HTR-8/SVneo (cell line): ENCODE measurements around the gene F7.

Experiments used
- DNase-seq: peaks from one replicate; pipeline ENCODE4 v3.0.0; 2011; ENCODE audit warnings: low spot score, mixed read lengths; ENCODE audit not compliant: insufficient read length
- FAIRE-seq: peaks from 2 replicates; lab custom pipeline; 2011; peaks lifted over from hg19 to GRCh38; lab: Jason Lieb, UNC

Gene F7

DNA sequence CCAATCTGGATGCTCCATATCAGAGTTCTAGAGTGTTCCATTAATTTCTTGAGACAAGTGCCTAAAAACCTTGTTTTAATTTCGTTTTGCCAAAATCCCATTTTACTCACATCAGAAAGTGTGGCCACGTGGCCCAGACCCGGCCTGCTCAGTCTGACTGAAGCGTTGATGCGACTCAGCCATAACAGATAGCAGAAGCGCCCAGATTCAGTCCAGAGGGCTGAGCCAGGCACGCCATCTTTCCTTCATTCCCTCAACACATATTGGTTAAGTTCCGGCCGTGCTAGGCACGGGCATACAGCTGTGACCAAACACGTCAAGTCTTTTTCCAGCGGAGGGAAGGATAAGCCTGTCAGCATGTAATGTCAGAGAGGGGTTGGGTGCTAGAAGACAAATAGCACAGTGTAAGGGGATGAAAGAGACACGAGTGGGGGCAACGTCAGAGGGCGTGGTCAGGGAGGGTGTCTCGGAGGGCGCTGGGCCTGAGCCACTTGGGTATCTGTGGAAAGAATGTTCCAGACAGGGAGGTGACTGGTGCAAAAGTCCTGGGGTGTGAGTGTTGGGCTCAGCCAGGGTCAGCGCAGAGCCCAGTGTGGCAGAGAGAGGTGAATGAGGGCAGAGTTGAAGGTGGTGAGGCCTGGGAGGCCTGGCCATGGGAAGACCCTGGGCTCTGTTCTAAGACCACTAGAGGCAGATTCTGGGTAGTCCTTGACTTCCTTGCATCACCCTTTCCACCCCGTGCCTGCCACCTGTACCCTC lies 20.1 kb downstream of the F7 start:
- DNase-seq (no peak), FAIRE-seq (no peak)

DNA sequence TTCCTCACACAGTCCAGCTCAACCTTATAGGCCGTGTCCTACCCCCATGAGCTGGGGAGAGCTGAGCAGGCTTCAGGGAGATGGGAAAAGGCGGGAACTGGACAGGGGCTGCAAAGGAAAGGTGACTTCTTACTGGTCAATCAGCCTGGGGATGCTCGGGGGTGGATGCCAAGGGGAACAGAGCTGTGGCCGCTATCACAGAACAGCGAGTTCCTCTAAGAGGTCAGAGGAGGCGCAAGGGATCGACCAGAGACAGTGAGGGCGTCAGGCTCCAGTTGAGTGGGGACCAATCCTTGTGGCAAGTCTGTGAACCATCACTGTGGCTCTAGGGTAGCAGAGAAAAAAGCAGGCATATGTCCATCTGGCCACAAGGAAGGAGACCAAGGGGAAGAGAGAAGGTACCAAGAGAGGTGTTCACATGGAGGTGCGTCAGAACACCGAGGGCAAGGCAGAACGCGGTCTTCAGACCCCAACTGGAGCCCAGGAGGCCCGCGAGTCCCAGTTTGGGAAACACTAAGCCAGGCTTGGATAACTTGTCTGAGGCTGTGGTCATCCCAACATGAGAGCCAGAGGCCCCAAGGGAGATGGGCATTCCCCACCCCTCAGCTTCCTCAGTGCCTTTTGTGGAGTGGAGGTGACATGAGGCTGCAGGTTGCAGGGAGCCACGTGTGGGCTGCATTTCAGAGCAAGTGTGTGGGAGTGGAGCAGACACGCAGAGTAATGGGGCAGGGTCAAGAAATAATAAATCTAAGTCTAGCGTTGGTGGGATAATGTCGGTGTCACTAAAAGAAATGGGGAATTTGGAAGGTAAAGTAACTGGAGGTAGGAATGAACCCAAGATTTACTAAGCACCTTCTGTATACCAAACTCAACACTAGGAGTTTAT lies 20.9 kb downstream of the F7 start:
- DNase-seq (no peak), FAIRE-seq (no peak)

DNA sequence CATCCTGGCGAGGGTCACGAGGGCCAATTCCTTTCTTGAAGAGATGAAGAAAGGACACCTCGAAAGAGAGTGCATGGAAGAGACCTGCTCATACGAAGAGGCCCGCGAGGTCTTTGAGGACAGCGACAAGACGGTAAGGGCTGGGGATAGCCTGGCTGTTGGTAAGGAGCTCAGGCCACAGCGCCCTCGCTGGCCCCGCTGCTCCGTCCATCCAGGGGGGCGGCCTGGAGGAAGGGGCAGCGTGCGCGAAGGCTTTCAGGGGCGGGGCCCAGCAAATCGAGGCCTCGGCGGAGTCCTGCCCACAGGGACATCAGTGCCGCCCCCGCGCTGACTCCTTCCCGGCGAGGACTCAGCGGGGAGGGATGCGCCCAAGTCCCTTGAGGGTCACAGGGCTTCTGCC lies 23.9 kb downstream of the F7 start:
- no peak for DNase-seq
- no peak for FAIRE-seq

DNA sequence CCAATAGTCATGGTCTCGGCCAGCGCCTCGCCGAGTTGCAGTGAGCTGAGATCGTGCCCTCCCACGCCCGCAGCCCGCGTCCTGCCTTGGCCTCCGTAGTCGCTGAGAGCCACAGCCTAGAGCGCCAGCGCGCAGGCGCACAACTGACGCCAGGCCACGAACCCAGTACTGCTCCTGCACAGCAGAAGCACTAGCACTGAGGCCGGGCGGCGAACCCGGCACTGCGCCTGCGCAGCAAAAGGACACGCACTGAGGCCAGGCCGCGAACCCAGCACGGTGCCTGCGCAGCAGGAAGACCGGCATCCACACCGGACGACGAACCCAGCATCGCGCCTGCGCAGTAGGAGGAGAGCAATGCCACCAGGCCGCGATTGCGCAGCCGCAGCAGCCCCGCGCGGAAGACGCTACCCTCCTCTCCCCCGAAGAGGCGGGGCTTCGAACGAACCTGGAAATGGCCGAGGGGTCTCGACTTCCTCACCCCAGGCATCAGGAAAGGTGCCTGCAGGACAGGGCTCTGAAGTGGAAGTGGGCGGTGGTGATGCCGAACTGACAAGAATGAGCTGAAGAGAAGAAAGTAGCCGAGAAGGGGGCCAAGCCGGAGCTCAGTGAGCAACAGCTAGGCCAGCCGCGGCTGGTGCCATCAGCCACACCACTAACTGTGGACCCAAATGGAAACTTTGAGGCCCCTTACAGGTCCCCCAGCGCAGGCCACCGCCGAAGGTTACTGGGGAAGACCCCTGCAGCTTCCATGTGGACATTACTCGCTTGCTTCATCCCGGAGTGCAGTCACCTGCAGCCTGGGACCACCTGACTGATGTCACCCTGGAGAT lies 24.5 kb downstream of the F7 start:
- FAIRE-seq (no peak), DNase-seq (no peak)

DNA sequence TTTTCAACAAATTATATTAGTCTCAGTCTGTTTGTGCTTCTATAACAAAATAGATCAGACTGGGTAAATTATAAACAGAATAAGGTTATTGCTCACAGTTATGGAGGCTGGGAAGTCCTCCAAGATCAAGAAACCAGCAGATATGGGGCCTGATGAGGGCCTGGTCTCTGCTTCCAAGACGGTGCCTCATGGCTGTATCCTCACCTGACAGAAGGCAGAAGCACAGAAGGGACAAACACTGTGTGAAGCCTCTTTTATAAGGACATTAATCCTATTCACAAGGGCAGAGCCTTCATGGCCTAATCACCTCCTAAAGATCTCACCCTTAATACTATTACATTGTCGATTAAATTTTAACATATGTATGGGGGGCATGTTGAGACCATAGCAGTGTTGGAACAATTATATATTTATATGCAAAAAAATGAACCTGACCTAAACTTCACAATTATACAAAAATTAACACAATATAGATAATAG lies 29.7 kb downstream of the F7 start:
- no peak for DNase-seq
- no peak for FAIRE-seq

DNA sequence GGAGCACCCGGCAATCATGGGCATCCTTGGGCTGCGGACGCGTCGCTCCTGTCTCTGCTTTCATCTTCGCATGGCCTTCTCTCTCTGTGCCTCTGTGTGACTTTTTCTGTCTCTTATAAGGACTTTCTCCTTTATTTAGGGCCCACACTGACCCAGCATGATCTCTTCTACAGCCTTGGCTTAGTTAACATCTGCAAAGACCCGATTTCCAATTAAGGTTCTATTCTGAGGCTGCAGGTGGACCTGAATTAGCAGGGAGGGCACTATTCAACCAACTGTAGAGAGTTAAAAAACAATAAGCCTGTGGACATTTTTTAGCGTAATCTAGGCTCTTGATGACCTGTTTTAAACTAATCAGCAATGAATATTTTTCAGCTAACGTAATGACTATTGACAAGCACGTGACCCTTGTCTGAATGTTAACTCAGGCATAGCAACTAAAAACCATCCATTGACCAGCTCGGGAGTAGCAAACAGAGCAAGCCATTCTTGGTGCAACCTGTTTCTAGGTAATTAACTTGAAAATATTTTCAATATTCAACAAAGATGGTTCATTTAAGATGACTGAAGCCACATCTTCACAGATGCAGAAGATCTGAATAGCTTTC lies 32.2 kb downstream of the F7 start:
- DNase-seq (no peak), FAIRE-seq (no peak)

- DNase-seq (no peak), FAIRE-seq (no peak)
These were observed 33.4 kb downstream of the F7 start for GRCh38 chr13:113138792-113139551.

DNA sequence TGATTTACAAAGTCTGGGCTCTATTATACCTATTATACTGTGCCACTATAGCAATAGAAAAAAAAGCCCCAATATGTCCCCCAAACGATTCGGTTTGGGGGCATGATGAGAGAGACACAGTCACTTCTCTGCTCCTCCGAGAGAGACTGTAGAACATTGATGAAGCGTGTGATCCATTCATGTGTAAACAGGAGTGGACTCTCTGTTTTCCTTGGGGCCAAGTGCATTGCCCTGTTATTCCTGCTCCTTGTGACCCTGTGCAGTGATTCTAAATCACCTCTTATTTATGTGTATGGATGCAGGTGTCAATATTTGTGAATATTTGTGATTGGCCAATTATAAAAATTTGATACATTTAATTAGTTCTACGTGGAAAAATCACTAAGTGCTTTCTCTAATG lies 34.0 kb downstream of the F7 start:
- FAIRE-seq (no peak), DNase-seq (no peak)

DNA sequence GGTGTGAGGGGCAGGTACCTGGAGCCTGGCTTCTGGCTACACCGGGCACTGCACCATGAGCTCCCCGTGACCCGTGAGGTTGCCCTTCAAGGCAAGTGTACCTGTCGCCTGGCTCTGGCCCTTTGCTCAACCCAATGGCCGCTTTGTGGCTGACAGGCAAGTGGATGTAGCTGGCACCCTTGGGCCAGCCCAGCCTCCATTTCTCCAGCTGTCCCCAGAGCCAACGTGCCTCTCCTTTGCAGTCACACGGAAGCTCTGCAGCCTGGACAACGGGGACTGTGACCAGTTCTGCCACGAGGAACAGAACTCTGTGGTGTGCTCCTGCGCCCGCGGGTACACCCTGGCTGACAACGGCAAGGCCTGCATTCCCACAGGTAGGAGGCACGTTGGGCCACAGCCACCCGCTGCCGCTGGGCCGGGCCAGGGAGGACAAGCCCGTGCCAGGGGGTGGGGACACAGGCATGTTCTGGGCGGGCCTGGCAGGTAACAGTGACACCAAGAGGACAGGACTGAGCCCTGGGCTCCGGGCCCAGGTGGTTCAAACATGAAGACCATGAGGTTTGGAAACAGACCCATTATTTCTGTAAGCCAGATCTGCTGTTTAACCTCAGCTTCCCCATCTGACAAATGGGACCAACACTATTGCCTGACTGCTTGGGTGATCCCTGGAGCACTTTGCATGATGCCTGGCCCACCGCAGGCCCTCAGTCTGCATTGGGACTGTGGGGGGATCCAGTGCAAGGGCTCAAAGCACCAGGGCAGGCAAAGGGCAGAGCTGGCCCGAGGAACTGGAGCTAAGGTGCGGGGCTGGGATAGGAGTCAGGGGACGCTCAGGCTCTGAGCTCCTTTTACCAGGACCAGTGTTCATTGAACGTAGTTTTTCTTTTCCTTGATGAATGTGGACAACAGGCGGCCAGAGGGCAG lies 35.3 kb downstream of the F7 start:
- DNase-seq (no peak), FAIRE-seq (no peak)

DNA sequence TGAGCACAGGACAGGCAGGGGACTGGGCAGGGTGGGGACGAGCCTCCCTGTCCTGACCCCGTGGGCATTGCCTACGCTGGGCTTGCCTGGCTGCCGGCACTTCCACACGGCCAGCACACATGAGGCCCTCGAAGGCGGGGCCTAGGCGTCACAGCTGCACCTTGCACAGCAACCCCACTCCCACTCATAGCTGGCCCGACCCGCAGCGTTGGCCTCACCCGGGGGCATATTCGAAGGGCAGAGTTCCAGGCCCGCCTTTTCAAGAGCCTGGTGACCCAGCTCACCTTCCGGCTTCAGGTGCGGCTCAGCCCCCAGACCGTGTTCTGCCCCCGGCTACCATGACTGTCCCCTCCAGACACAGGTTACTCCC lies 36.0 kb downstream of the F7 start:
- no peak for FAIRE-seq
- DNase-seq = no peak

DNA sequence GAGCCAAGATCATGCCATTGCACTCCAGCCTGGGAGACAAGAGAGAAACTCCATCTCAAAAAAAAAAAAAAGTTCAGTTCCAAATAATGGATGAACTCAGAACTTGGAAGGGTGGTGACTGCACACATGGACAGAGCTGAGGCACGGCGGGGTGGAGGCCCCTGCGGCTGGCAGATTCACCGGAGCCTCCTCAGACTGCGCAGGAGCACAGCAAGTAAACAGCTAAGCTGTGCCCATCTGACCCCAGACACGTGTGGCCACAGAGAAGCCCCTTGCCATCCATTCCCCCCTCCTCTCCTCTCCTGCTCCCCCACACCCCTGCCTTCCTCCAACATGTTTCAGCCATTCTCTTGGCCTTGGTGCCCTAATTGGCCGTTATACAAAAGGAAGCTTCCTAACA lies 37.3 kb downstream of the F7 start:
- FAIRE-seq (no peak), DNase-seq (no peak)

GRCh38 chr13:113143466-113144254 lies 38.1 kb downstream of the F7 start:
- FAIRE-seq (no peak), DNase-seq (no peak)

GRCh38 chr13:113144255-113144629 lies 38.7 kb downstream of the F7 start:
- FAIRE-seq = no peak
- DNase-seq = no peak

GRCh38 chr13:113145496-113145895 lies 39.9 kb downstream of the F7 start:
- no peak for FAIRE-seq

DNA sequence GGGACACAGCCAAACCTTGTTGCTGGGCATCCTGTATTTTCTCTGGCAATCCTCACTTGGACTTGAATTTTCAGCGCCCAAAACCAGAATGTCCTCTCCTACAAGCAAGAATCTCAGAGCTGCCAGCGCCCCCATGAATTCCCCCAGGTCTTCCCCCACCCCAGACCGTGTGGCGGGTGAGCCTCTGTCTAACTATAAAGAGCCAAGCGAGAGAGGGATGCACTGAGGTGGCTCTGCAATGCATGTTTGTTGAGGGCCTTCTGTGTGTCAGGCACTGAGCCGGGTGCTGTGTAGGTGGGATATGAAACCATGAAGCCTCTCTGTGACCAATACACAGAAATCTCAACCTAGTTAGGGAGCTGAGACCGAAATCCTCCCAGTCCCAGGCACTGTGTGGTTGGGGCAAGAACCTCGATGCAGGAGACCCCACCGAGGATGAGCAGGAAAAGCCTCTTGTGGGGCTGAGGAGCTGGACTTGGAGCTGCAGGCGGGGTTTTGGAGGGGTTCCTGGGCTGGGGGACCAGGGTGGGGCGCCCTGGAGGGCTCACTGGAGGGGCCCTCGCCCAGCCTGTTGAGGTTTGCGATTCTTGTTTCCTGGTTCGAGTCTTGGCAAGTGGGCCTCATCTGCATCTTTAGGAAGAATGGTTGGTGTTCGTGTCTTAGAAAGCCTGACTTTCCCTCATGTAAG lies 40.5 kb downstream of the F7 start:
- no peak for DNase-seq
- FAIRE-seq = no peak

More at GRCh38 chr13:113145496-113145895, 39.9 kb downstream of the F7 start:
- no peak for DNase-seq

DNA sequence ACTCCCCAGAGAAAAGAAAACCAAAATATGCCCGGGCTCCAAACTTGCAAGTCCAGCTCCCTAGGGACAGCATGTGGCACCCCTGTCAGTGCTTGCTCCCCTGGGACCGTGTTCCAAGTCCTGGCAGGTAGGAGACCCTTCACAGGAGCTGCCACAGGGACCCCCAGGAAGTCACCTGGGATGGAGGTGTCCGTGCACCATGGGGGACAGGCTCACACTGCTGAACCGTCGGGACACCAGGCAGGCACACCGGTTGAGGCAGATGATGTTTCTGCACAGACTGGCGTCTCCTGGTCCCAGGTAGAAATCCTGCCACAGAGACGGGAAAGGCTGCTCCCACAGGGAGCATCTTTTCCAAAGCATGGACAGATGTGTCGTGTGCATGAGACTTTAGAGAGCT lies 41.2 kb downstream of the F7 start:
- no peak for DNase-seq
- FAIRE-seq = no peak

- FAIRE-seq = no peak
- no peak for DNase-seq
These were observed 41.6 kb downstream of the F7 start for GRCh38 chr13:113147206-113147605.
